Stimulated activated CD4-positive, alpha-beta T cell treated with anti-CD3 and anti-CD28 coated beads, TNF-alpha, amount 100 ng/mL, for 48 hours (primary cell): ENCODE data around the gene CYP8B1.

Experiments
- DNase-seq, 3 donors: peaks; one replicate each; pipeline ENCODE4 v3.0.0-alpha.2; 2020; ENCODE audit warnings: low read depth in 3 of 3

CYP8B1 gene

DNA sequence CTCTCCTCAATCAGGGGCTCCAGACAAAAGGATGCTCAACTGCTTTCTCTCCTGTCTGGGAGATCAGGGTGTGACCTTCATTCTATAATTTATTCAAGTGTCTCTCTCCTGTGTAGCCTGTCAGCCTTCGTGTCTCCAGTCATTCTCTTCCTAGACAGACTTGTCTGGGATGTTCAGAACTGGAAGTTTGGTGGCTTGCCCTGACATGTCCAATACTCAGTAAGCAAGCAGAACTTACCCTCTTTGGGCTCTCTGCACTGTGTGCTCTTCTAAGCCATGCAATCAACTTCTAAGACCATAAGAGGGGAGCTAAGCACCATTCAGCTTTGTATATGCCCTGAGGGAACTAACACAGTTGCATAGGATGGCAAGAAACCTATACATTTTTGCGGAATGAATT is 52.3 kb downstream of the CYP8B1 start:
- no peak for DNase-seq

DNA sequence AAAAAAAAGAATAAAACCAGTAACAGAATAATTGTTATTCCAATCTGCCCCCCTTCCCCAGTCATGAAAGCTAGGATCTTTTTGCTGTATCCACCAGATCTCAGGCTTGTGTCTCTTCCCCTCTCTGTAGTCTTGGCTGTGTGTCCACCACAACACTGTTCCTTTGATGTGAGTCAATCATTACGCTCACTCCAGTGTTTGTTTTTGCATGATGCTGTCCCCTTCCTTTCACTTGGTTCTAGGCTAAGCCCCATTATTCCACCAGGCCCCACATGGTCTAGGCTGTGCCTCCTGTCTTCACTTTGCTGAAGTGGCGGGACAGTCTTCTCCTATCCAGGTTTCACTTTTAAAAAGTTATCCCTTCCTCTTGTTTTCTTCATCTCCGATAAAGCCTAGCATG is 52.9 kb downstream of the CYP8B1 start:
- DNase-seq: no peak
